ENCODE measurements around the gene CYP21A2. TPM values are rescaled to one million over a fixed set of nuclear protein-coding genes. Genes with fewer than 3 reads are reported as not detected.

The CYP21A2 gene
- total and polyA plus RNA-seq, 2 of the 8 experiments (the other 6 are each of a cell fraction or from before 2014, with no cell fraction given), result 0.22 to 0.23 TPM

DNA sequence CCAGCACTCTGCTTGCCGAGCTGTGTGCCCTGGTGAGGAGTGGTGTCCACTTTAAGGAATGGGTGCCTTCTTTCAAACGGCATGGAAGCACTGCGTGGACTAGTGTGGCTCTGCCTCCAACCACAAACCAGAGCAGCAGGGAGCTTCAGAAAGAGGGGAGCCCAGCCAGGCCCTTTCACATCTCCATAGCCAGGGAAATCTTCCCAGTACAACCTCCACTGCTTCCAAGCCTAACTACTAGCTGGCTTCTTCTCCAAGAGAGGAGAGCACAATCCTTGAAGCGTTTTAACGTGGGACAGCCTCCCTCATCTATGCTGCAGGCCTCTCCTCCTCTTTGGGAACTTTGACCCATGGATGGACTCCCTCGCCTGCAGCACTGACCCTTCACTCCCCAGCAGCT lies 44.3 kb downstream of the CYP21A2 start:
- CTCF ChIA-PET (ENCODE audit: partially characterized antibody), result interaction anchor here (0.8 to 4.8 kb wide), 3 partner anchors 12 to 35 kb away, joined by 3 to 30 read pairs (median 28); no protein-coding TSS in a partner anchor
- no peak overlapping the region for H3K4me3 ChIP-seq (ENCODE audit: extremely low read depth in 1 of 4, insufficient read depth in 2 of 4, low read depth in 3 of 4, low read length in 4 of 4)
- no peak overlapping the region for H4K5ac ChIP-seq (ENCODE audit: insufficient read length, low read depth, low read length)

More for the DNA sequence above, 44.3 kb downstream of the CYP21A2 start:
- H3K23me2 ChIP-seq (ENCODE audit: low read depth, low read length), result no peaks in the 10 kb centered on the region; the same call in 1 of the 2 replicates
- no peak overlapping the region for H3K27ac ChIP-seq (ENCODE audit: low read depth, low read length)
- 76% methylated on average over 6 of the region's 6 CpGs; no CpG with 5 or more reads in 1 of the 2 experiments for WGBS, 2 experiments (ENCODE audit: extremely low coverage in 1 of 2, insufficient coverage in 1 of 2, insufficient read length in 1 of 2, insufficient replicate concordance in 2 of 2, low coverage in 1 of 2, low lambda C conversion rate in 2 of 2, missing lambda C conversion rate in 1 of 2)
- no peak overlapping the region; the same call in 1 of the 2 replicates for H2BK5ac ChIP-seq (ENCODE audit: low read depth, low read length)
- peaks cover 0 to 13% (median 11%) of the 10 kb centered on the region in 4 experiments; a peak in 5 of 7 replicates for H3K27me3 ChIP-seq (replicated peaks in 1 of 4; ENCODE audit: control insufficient read depth in 3 of 4, extremely low read depth in 1 of 4, insufficient read depth in 3 of 4, low read length in 3 of 4)
- no peak overlapping the region for H3K56ac ChIP-seq (replicated peaks; ENCODE audit: insufficient read length, low read depth, low read length)
- no peak overlapping the region for H3K4me2 ChIP-seq (ENCODE audit: insufficient read depth in 1 of 2, low read depth in 2 of 2, low read length in 2 of 2)
- no peaks in the 10 kb centered on the region for H4K20me1 ChIP-seq (replicated peaks in 1 of 2; ENCODE audit: control insufficient read depth in 1 of 2, insufficient read depth in 2 of 2, low read length in 2 of 2)
- H3K18ac ChIP-seq (ENCODE audit: extremely low read depth, low read length), result no peak overlapping the region
- POLR2A ChIA-PET (ENCODE audit: partially characterized antibody), result interaction anchor here (1.0 kb wide), 2 partner anchors 35 to 46 kb away, joined by 3 read pairs; partner anchors contain the start of gene ATF6B
- H3K9ac ChIP-seq (replicated peaks in 1 of 4; ENCODE audit: extremely low read depth in 1 of 4, low read depth in 3 of 4, low read length in 3 of 4), result no peak overlapping the region; a peak in 1 of 7 replicates
- H3K79me2 ChIP-seq (ENCODE audit: control insufficient read depth in 1 of 2, insufficient read depth in 2 of 2, low read length in 2 of 2), result no peaks in the 10 kb centered on the region
- no peak overlapping the region for H2BK15ac ChIP-seq (ENCODE audit: low read length)
- no peak overlapping the region for H2AFZ ChIP-seq (ENCODE audit: low read length)
- H3K23ac ChIP-seq (ENCODE audit: insufficient read length), result no peak overlapping the region
- H3K79me1 ChIP-seq (ENCODE audit: low read depth, low read length), result no peaks in the 10 kb centered on the region; the same call in 1 of the 2 replicates
- H2AK5ac ChIP-seq (ENCODE audit: low read depth, low read length), result no peak overlapping the region
- no peak overlapping the region for H4K91ac ChIP-seq (replicated peaks; ENCODE audit: insufficient read length, low read length)
- FAIRE-seq (no peak), DNase-seq (ENCODE audit: low read depth in 1 of 2, low spot score in 2 of 2) (no peak)
- H3K9me3 ChIP-seq (ENCODE audit: insufficient read depth in 2 of 2, low read depth in 1 of 2, low read length in 1 of 2), result no peaks in the 10 kb centered on the region
- no peak overlapping the region for H2BK20ac ChIP-seq (ENCODE audit: low read length)
- no peak for TF ChIP-seq PHF8 (conservative IDR thresholded peaks at IDR 0.05; ENCODE audit: low read depth, low read length)
- no peak for TF ChIP-seq YY1 (IDR thresholded peaks at IDR 0.05; ENCODE audit: low read depth, low read length)
- TF ChIP-seq FOSL1 (IDR thresholded peaks at IDR 0.05; ENCODE audit: insufficient read depth, low read depth, low read length), result no peak
- no peak overlapping the region for H3K14ac ChIP-seq (ENCODE audit: insufficient read length)
- peaks cover 0 to 10% (median 2%) of the 10 kb centered on the region in 4 experiments; a peak in 4 of 7 replicates for H3K4me1 ChIP-seq (replicated peaks in 1 of 4; ENCODE audit: control insufficient read depth in 3 of 4, insufficient read depth in 4 of 4, low read length in 3 of 4)
- H4K8ac ChIP-seq (ENCODE audit: extremely low read depth, insufficient read depth, low read length), result no peak overlapping the region
- H3K36me3 ChIP-seq (ENCODE audit: control insufficient read depth in 2 of 4, insufficient read depth in 4 of 4, low read length in 3 of 4), result no peaks in the 10 kb centered on the region
- H3K4ac ChIP-seq (replicated peaks; ENCODE audit: insufficient read length, low read depth, low read length), result no peak overlapping the region
- H2BK12ac ChIP-seq (ENCODE audit: low read depth, low read length), result no peak overlapping the region
- H2BK120ac ChIP-seq (replicated peaks; ENCODE audit: low read depth, low read length), result no peak overlapping the region
